Heart left ventricle (tissue), 16 donors: ENCODE data around the gene VWA5B1. TPM values are rescaled to one million over a fixed set of nuclear protein-coding genes. Genes with fewer than 3 reads are reported as not detected.

Source experiments
- ATAC-seq, 4 donors: fragments of 200-7000 bp; cut with Tn5 transposase; one replicate each; pipeline ENCODE4 v1.9.1; 2020 to 2022; ENCODE audit warnings: moderate library complexity in 4 of 4, mild to moderate bottlenecking in 3 of 4, moderate number of reproducible peaks in 1 of 4
- DNase-seq, 5 donors: peaks; one replicate each; pipeline ENCODE4 v3.0.0-alpha.2; 2020
- H3K27ac ChIP-seq, 12 donors: fragments of 200-600 bp; sonication (generic) in 4 of 12; one replicate each; pipeline versions ENCODE4 v1.5.0 to v1.8.0; 2016 to 2022; ENCODE audit warnings: mild to moderate bottlenecking in 2 of 12
- H3K27me3 ChIP-seq, 9 donors: fragments of 200-600 bp; sonication (generic) in 2 of 9; one replicate each; pipeline versions ENCODE4 v1.5.1 to v1.8.0; 2016 to 2022; ENCODE audit warnings: mild to moderate bottlenecking in 3 of 9
- H3K36me3 ChIP-seq, 9 donors: fragments of 200-600 bp; sonication (generic) in 2 of 9; one replicate each; pipeline versions ENCODE4 v1.5.0 to v1.8.0; 2018 to 2022; ENCODE audit warnings: mild to moderate bottlenecking in 2 of 9
- H3K4me1 ChIP-seq, 12 donors: fragments of 200-600 bp; sonication (generic) in 4 of 12; one replicate each; pipeline versions ENCODE4 v1.5.0 to v1.8.0; 2016 to 2022; ENCODE audit warnings: mild to moderate bottlenecking in 3 of 12
- H3K4me3 ChIP-seq, 12 donors: fragments of 200-600 bp; sonication (generic) in 4 of 12; one replicate each; pipeline versions ENCODE4 v1.5.0 to v1.8.0; 2017 to 2022; ENCODE audit warnings: mild to moderate bottlenecking in 9 of 12, moderate library complexity in 4 of 12
- H3K9me3 ChIP-seq, 12 donors: fragments of 200-600 bp; sonication (generic) in 4 of 12; one replicate each; pipeline versions ENCODE4 v1.5.0 to v1.8.0; 2016 to 2022; ENCODE audit warnings: mild to moderate bottlenecking in 1 of 12
- CTCF ChIP-seq, 12 donors: fragments of 200-600 bp; sonication (generic) in 4 of 12; IDR thresholded peaks; one replicate each; pipeline versions ENCODE4 v1.5.0 to v1.8.0; 2018 to 2022; ENCODE audit warnings: antibody characterized with exemption in 12 of 12, mild to moderate bottlenecking in 5 of 12
- POLR2A ChIP-seq, 2 donors: fragments of 450-650 bp; IDR thresholded peaks; one replicate each; pipeline ENCODE4 v1.6.1; 2017; ENCODE audit warnings: antibody characterized with exemption in 2 of 2, mild to moderate bottlenecking in 2 of 2, moderate library complexity in 2 of 2
- WGBS, 4 donors: extraction: QIAGEN DNeasy Blood & Tissue Kit in 2 of 4; methylation state at CpG; one replicate each; pipeline versions ENCODE4 v1.1.5 to v1.1.7; 2013 to 2018; 5-methylcytosine and 5-hydroxymethylcytosine counted together
- intact Hi-C, 10 donors: fragments of 100-400 bp; cut with DNase I; formaldehyde crosslinking; loops; one replicate each; pipeline versions ENCODE4 v1.11.1 to v1.14.2; 2022
- polyA plus RNA-seq, 2 donors: library from polyadenylated mRNA; stranded (reverse); fragments of 200-250 nt; gene quantifications; one replicate each; pipeline ENCODE4 v1.2.3, GENCODE V29; 2013
- total RNA-seq, 9 donors: library from RNA; depleted of rRNA in 2 of 9; stranded (reverse); fragments of >200 nt in 2 of 9; fragmentation: NEBNext Ultra II Directional in 3 of 9; extraction: Animal tissue kit (Norgen Biotek cat#: 25700) in 3 of 9; gene quantifications; one replicate each; pipeline versions ENCODE4 v1.1.0 to v1.2.4, GENCODE V29; 2016 to 2023
- donor health status: ischemic (EF 13 %, LVEDD 7.1; RV severe dilation, severe dysfunction).
- donor health status: healthy with polysubstance abuse.
- donor health status: DM: no; HTN: yes; CAD: no.
- donor health status: DM: no; HTN: no; CAD: no.
- donor health status: ischemic (EF 25% LVEDD 6.9; RV normal size, moderate dysfunction).
- donor health status: ischemic (EF 25% LVEDD 5.7; RV mildly dilated, moderate dysfunction).
- donor health status: healthy.
- donor health status: DM: yes; HTN: yes; CAD: no.
- donor health status: ischemic (EF 35%, LVEDD 5.7; RV mildly dilated, moderate dysfunction).
- donor health status: nonischemic (EF 11% LVEDD 7.7; RV severe dilation, severe dysfunction).
- donor health status: DM: yes; HTN: yes; CAD: no.
- donor health status: PGD.
- donor health status: ischemic (EF 29% LVEDD 5.4; RV normal size, mild dysfunction).
- donor health status: nonischemic (EF 23%, LVEDD 6.1; RV moderate dilation, normal function).

VWA5B1 gene
- total and polyA plus RNA-seq, 11 donors = 0.04 to 0.88 (median 0.12) TPM; not detected in 4

GRCh38 chr1:20355828-20356735, 65.4 kb downstream of the VWA5B1 start:
- no peaks in the 10 kb centered on the region for H3K9me3 ChIP-seq
- peaks cover 0 to 24% (median 12%) of the 10 kb centered on the region in 12 donors for H3K4me1 ChIP-seq
- H3K36me3 ChIP-seq = no peaks in the 10 kb centered on the region
- intact Hi-C loops = loop anchor here in 1 of 10 donors (10.0 kb wide), 1 partner anchor 131 kb away; no protein-coding TSS in a partner anchor
- ATAC-seq = no peak
- H3K4me3 ChIP-seq = no peak overlapping the region
- TF ChIP-seq POLR2A (IDR thresholded peaks at IDR 0.05) (no peak), CTCF (IDR thresholded peaks at IDR 0.05) (no peak)
- H3K27me3 ChIP-seq = no peaks in the 10 kb centered on the region
- no peak overlapping the region for H3K27ac ChIP-seq
- 64 to 79% (median 69%) methylated on average over 8 to 9 of the region's 9 CpGs for WGBS, 4 donors
- peak in 1 of 5 donors; percentile 15 for DNase-seq

DNA sequence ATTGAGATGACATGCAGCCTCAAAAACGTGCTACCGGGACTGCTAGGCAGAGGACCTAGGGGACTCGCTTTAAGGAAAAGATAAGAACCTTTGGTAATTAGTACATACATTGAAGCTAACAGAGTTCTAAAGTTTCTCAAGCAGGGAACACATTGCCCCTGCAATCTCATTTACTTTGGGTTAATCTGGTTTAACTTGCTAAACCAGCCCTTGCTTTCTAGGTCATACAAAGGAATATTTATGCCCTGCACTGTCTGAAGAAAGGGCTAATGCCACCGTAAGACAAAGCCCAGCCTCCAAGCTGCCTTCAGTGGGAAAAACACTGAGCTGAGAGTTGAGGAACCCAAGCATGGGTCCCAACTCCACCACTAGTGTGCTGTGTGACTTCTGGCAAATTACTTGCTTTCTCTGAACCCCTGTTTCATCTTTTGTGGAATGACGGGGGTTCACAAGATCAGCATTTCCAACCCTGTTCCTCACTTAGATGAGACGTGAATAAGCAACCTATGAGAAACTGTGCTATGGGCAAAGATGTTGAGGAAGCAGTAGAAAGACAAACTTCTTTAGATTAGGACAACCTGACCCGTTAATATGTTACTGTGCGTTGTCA, 66.3 kb downstream of the VWA5B1 start:
- no peaks in the 10 kb centered on the region for H3K36me3 ChIP-seq
- peaks cover 0 to 29% (median 12%) of the 10 kb centered on the region in 12 donors for H3K4me1 ChIP-seq
- no peaks in the 10 kb centered on the region for H3K9me3 ChIP-seq
- ATAC-seq (no peak), DNase-seq (no peak)
- H3K27me3 ChIP-seq = peaks cover 0 to under 1% (median 0%) of the 10 kb centered on the region in 9 donors
- H3K27ac ChIP-seq = no peak overlapping the region
- 68 to 84% (median 78%) methylated on average over 8 of the region's 8 CpGs for WGBS, 4 donors
- intact Hi-C loops = loop anchor here in 1 of 10 donors (10.0 kb wide), 1 partner anchor 132 kb away; no protein-coding TSS in a partner anchor
- no peak overlapping the region for H3K4me3 ChIP-seq
- TF ChIP-seq POLR2A (IDR thresholded peaks at IDR 0.05) (no peak), CTCF (IDR thresholded peaks at IDR 0.05) (no peak)

- H3K27ac ChIP-seq = peak overlapping the region in 10 of 12 donors; percentile 14 to 83 (median 57)
- WGBS, 4 donors = 89 to 92% (median 89%) methylated on average over 7 to 8 of the region's 8 CpGs
- H3K27me3 ChIP-seq = peaks cover 0 to 8% (median 0%) of the 10 kb centered on the region in 9 donors
- H3K4me1 ChIP-seq = peaks cover 0 to 29% (median 12%) of the 10 kb centered on the region in 12 donors
- no peak overlapping the region for H3K4me3 ChIP-seq
- TF ChIP-seq POLR2A (IDR thresholded peaks at IDR 0.05) (no peak), CTCF (IDR thresholded peaks at IDR 0.05) (no peak)
- H3K9me3 ChIP-seq = no peaks in the 10 kb centered on the region
- intact Hi-C loops = loop anchor here in 1 of 10 donors (10.0 kb wide), 1 partner anchor 133 kb away; no protein-coding TSS in a partner anchor
- H3K36me3 ChIP-seq = no peaks in the 10 kb centered on the region
- DNase-seq (no peak), ATAC-seq (no peak)
Measured at GRCh38 chr1:20357796-20358195, 67.1 kb downstream of the VWA5B1 start.
